Endothelial cell of umbilical vein (primary cell): ENCODE results near the gene NTN5. TPM values are rescaled to one million over a fixed set of nuclear protein-coding genes. Genes with fewer than 3 reads are reported as not detected.

Source experiments
- BruUV-seq: library from RNA; stranded (reverse); fragments of 400-500 nt; replicated peaks from 2 replicates; lab custom pipeline; 2021; lab: Mats Ljungman, UMichigan
- CTCF ChIA-PET: fragments of 300-600, 350-600 bp; sonication (Branson Sonifier 250); formaldehyde crosslinking; loops from one replicate; lab custom pipeline; 2021; ENCODE audit warnings: antibody characterized with exemption, inconsistent platforms; lab: Charles Lee
- POLR2A ChIA-PET: fragments of 300-600, 350-600 bp; sonication (Branson Sonifier 250); formaldehyde crosslinking; loops from one replicate; lab custom pipeline; 2021; ENCODE audit warnings: antibody characterized with exemption, inconsistent platforms; lab: Charles Lee
- DNase-seq: peaks from one replicate; pipeline ENCODE4 v3.0.0-alpha.2; 2011; ENCODE audit warnings: low read depth, low spot score
- FAIRE-seq: peaks from 2 replicates; lab custom pipeline; 2011; peaks lifted over from hg19 to GRCh38; lab: Jason Lieb, UNC
- H2AFZ ChIP-seq: 2 replicates; pipeline ENCODE4 v1.6.0; 2012; ENCODE audit warnings: low read depth, low read length, control low read depth, inconsistent platforms
- H3K27ac ChIP-seq: 2 replicates; pipeline ENCODE4 v1.5.1; 2011; ENCODE audit warnings: low read depth, mild to moderate bottlenecking, control low read depth, low read length, moderate library complexity; ENCODE audit not compliant: insufficient read depth
- H3K27me3 ChIP-seq, 2 experiments: 2 replicates each; pipeline versions ENCODE4 v1.6.0 to v1.6.1; 2011; ENCODE audit warnings: low read length in 2 of 2, mixed read lengths in 1 of 2; ENCODE audit not compliant: control insufficient read depth in 2 of 2, insufficient read depth in 2 of 2
- H3K36me3 ChIP-seq, 2 experiments: 2 replicates in 1 of 2; 3 replicates in 1 of 2; pipeline ENCODE4 v1.5.1; 2011; ENCODE audit warnings: low read length in 2 of 2, mild to moderate bottlenecking in 1 of 2, moderate library complexity in 1 of 2; ENCODE audit not compliant: control insufficient read depth in 2 of 2, insufficient read depth in 2 of 2; ENCODE audit errors: extremely low read depth in 1 of 2
- H3K4me1 ChIP-seq: 3 replicates; pipeline ENCODE4 v1.5.1; 2011; ENCODE audit warnings: mild to moderate bottlenecking, low read length; ENCODE audit not compliant: control insufficient read depth, insufficient read depth; ENCODE audit errors: extremely low read depth
- H3K4me2 ChIP-seq: 2 replicates; pipeline ENCODE4 v1.6.1; 2011; ENCODE audit warnings: low read length, control low read depth, mixed read lengths; ENCODE audit not compliant: insufficient read depth
- H3K4me3 ChIP-seq, 3 experiments: fragments of 200-600 bp in 1 of 3; sonication (generic), shearing (Covaris generic) in 1 of 3; replicated peaks in 1 of 3; 2 replicates each; pipeline ENCODE4 v1.5.1; 2011 to 2016; ENCODE audit warnings: control low read depth in 3 of 3, low read length in 3 of 3, mild to moderate bottlenecking in 2 of 3, inconsistent platforms in 1 of 3, low read depth in 1 of 3, moderate library complexity in 1 of 3; ENCODE audit not compliant: insufficient read depth in 1 of 3
- H3K79me2 ChIP-seq: 2 replicates; pipeline ENCODE4 v1.6.0; 2012; ENCODE audit warnings: low read length, inconsistent platforms; ENCODE audit not compliant: control insufficient read depth, insufficient read depth
- H3K9ac ChIP-seq: replicated peaks from 2 replicates; pipeline ENCODE3; 2011; ENCODE audit warnings: low read length, control low read depth; ENCODE audit not compliant: insufficient read depth; ENCODE audit errors: extremely low read depth
- H3K9me1 ChIP-seq: replicated peaks from 3 replicates; pipeline ENCODE4 v1.6.0; 2011; ENCODE audit warnings: mild to moderate bottlenecking, low read length; ENCODE audit not compliant: control insufficient read depth, insufficient read depth; ENCODE audit errors: extremely low read depth
- H3K9me3 ChIP-seq: replicated peaks from 2 replicates; pipeline ENCODE4 v1.5.1; 2012; ENCODE audit warnings: low read length, inconsistent platforms; ENCODE audit not compliant: control insufficient read depth, insufficient read depth
- H4K20me1 ChIP-seq: replicated peaks from 2 replicates; pipeline ENCODE3; 2011; ENCODE audit warnings: mild to moderate bottlenecking, low read length; ENCODE audit not compliant: control insufficient read depth, insufficient read depth; ENCODE audit errors: extremely low read depth
- CTCF ChIP-seq, 2 donors: IDR thresholded peaks; 1 replicate in 1 of 2; 2 replicates in 1 of 2; pipeline ENCODE4 v1.5.1; 2011; ENCODE audit warnings: low read length in 2 of 2, mild to moderate bottlenecking in 2 of 2, moderate library complexity in 2 of 2, control low read depth in 1 of 2, inconsistent platforms in 1 of 2, low read depth in 1 of 2; ENCODE audit not compliant: insufficient read depth in 1 of 2; ENCODE audit errors: extremely low read depth in 1 of 2
- EZH2 ChIP-seq: IDR thresholded peaks from 2 replicates; pipeline ENCODE4 v1.6.1; 2012; ENCODE audit warnings: borderline replicate concordance, low read depth, mild to moderate bottlenecking, moderate library complexity, low read length, inconsistent platforms; ENCODE audit not compliant: severe bottlenecking
- FOS ChIP-seq: IDR thresholded peaks from 2 replicates; pipeline ENCODE4 v1.6.1; 2011; ENCODE audit warnings: mild to moderate bottlenecking, low read length, moderate library complexity, borderline replicate concordance; ENCODE audit not compliant: insufficient read depth
- GATA2 ChIP-seq: IDR thresholded peaks from 2 replicates; pipeline ENCODE4 v1.7.0; 2011; ENCODE audit warnings: low read depth, mild to moderate bottlenecking, moderate library complexity, mixed read lengths, low read length; ENCODE audit not compliant: insufficient read length, insufficient read depth
- JUN ChIP-seq: IDR thresholded peaks from 2 replicates; pipeline ENCODE4 v1.6.1; 2011; ENCODE audit warnings: borderline replicate concordance, low read depth; ENCODE audit not compliant: insufficient read length, insufficient read depth
- MAX ChIP-seq: IDR thresholded peaks from 2 replicates; pipeline ENCODE4 v1.6.1; 2011; ENCODE audit not compliant: insufficient read depth, insufficient read length
- MYC ChIP-seq: IDR thresholded peaks from one replicate; pipeline ENCODE4 v1.6.1; 2011; ENCODE audit warnings: mild to moderate bottlenecking, low read depth, low read length
- POLR2A ChIP-seq: IDR thresholded peaks from 2 replicates; pipeline ENCODE4 v1.6.1; 2012; ENCODE audit warnings: low read depth, mild to moderate bottlenecking, control low read depth, low read length
- POLR2AphosphoS5 ChIP-seq: IDR thresholded peaks from 2 replicates; pipeline ENCODE4 v1.6.1; 2012; ENCODE audit warnings: low read depth, mild to moderate bottlenecking, control low read depth, low read length, moderate library complexity; ENCODE audit not compliant: insufficient read depth
- dilution Hi-C: fragments of 300-500 bp; cut with MboI; formaldehyde crosslinking; loops from one replicate; pipeline ENCODE4 v1.15.0; 2019; ENCODE audit warnings: low sequenced_read_pairs; ENCODE audit not compliant: extremely low pct_ligation_motif_present
- intact Hi-C: fragments of 100-400 bp; cut with micrococcal nuclease; formaldehyde crosslinking; loops from one replicate; pipeline ENCODE4 v1.10.0; 2022
- polyA plus RNA-seq, 4 experiments: library from polyadenylated mRNA; depleted of rRNA in 3 of 4; stranded (reverse) in 3 of 4; unstranded in 1 of 4; fragments of >200 nt; gene quantifications; 2 replicates each; pipeline versions ENCODE4 v1.2.1 to v1.2.3, GENCODE V29; 2011 to 2012; ENCODE audit warnings: missing spikeins in 1 of 4
- total RNA-seq: library from RNA; stranded (reverse); gene quantifications from 2 replicates; pipeline ENCODE4 v1.2.3, GENCODE V29; 2021

NTN5 gene
- total and polyA plus RNA-seq, 2 donors (not counting 3 experiments of a cell fraction or from before 2014, with no cell fraction given), result 0.11 TPM; not detected in 1

GRCh38 chr19:48671446-48671995 is 1.3 kb downstream of the NTN5 start:
- no peaks in the 10 kb centered on the region for H3K27me3 ChIP-seq
- no peak overlapping the region for H3K4me3 ChIP-seq
- H3K9ac ChIP-seq, result no peak overlapping the region
- no peaks in the 10 kb centered on the region for H3K4me1 ChIP-seq
- H3K79me2 ChIP-seq, result no peaks in the 10 kb centered on the region
- BruUV-seq, result no TSS peak
- H2AFZ ChIP-seq, result no peak overlapping the region
- no peaks in the 10 kb centered on the region for H3K9me1 ChIP-seq
- H4K20me1 ChIP-seq, result no peaks in the 10 kb centered on the region
- intact Hi-C loops (no loop called here), dilution Hi-C loops (no loop called here)
- DNase-seq (no peak), FAIRE-seq (no peak)
- ChIA-PET CTCF (no interaction called here), POLR2A (interaction anchor here (1.4 kb wide), 1 partner anchor 26 kb away, joined by 3 read pairs; the partner anchor contains the start of gene CA11)
- no peak overlapping the region for H3K4me2 ChIP-seq
- TF ChIP-seq FOS (no peak), GATA2 (no peak), MYC (no peak), POLR2AphosphoS5 (no peak), MAX (no peak), POLR2A (no peak), CTCF (IDR thresholded peaks at IDR 0.05; ENCODE audit: extremely low read depth in 1 of 2, insufficient read depth in 1 of 2, low read depth in 1 of 2, low read length in 2 of 2) (no peak), JUN (no peak), EZH2 (no peak)
- no peaks in the 10 kb centered on the region for H3K36me3 ChIP-seq
- H3K27ac ChIP-seq, result no peak overlapping the region
- no peaks in the 10 kb centered on the region for H3K9me3 ChIP-seq
